ENCODE results near the gene ONECUT1. TPM values are rescaled to one million over a fixed set of nuclear protein-coding genes. Genes with fewer than 3 reads are reported as not detected.

The ONECUT1 gene
- total and polyA plus RNA-seq, 2 of the 8 experiments (the other 6 are each of a cell fraction or from before 2014, with no cell fraction given): 0.65 to 6.4 TPM

DNA sequence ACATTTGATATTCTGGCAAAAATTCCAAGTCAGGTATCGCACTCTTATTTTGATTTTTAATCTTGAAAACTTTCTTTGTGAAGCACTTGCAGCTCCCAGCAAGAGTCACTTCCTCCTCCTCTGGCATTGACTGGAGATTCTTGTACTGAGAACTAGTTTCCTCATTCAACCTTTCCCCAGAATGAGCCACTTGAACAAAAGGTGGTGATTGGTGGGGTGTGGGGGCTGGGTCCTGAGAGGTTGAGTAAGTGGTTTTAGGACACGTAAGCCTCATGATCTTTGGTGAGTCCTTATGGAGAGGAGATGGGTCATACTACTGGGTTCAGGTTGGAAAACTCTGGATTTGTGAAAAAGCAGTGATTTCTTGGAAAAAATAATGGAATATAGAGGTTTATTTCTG, 32.3 kb upstream of the ONECUT1 start:
- Histone ChIP-seq H3K79me2 (ENCODE audit: control insufficient read depth in 1 of 2, insufficient read depth in 2 of 2, low read length in 2 of 2) (no peaks in the 10 kb centered on the region), H3K4me1 (replicated peaks in 1 of 4; ENCODE audit: control insufficient read depth in 3 of 4, insufficient read depth in 4 of 4, low read length in 3 of 4) (0 out of 7 replicates have a peak, but pooled peaks cover 0 to 2% (median 0%) of the 10 kb centered on the region in 4 experiments), H3K23ac (ENCODE audit: insufficient read length) (no peak overlapping the region), H4K8ac (ENCODE audit: extremely low read depth, insufficient read depth, low read length) (no peak overlapping the region), H4K5ac (ENCODE audit: insufficient read length, low read depth, low read length) (no peak overlapping the region), H3K4ac (replicated peaks; ENCODE audit: insufficient read length, low read depth, low read length) (no peak overlapping the region), H3K79me1 (ENCODE audit: low read depth, low read length) (no peaks in the 10 kb centered on the region), H3K56ac (replicated peaks; ENCODE audit: insufficient read length, low read depth, low read length) (no peak overlapping the region), H2BK15ac (ENCODE audit: low read length) (no peak overlapping the region), H3K18ac (ENCODE audit: extremely low read depth, low read length) (no peak overlapping the region), H2BK5ac (ENCODE audit: low read depth, low read length) (no peak overlapping the region), H3K4me3 (ENCODE audit: extremely low read depth in 1 of 4, insufficient read depth in 2 of 4, low read depth in 3 of 4, low read length in 4 of 4) (no peak overlapping the region), H3K36me3 (ENCODE audit: control insufficient read depth in 2 of 4, insufficient read depth in 4 of 4, low read length in 3 of 4) (no peaks in the 10 kb centered on the region), H2AFZ (ENCODE audit: low read length) (no peak overlapping the region), H2BK120ac (replicated peaks; ENCODE audit: low read depth, low read length) (no peak overlapping the region), H4K91ac (replicated peaks; ENCODE audit: insufficient read length, low read length) (no peak overlapping the region), H2BK12ac (ENCODE audit: low read depth, low read length) (no peak overlapping the region), H3K27ac (ENCODE audit: low read depth, low read length) (no peak overlapping the region), H3K9me3 (ENCODE audit: insufficient read depth in 2 of 2, low read depth in 1 of 2, low read length in 1 of 2) (peaks cover 12 to 13% of the 10 kb centered on the region in 2 experiments), H3K4me2 (ENCODE audit: insufficient read depth in 1 of 2, low read depth in 2 of 2, low read length in 2 of 2) (no peak overlapping the region), H3K23me2 (ENCODE audit: low read depth, low read length) (no peaks in the 10 kb centered on the region), H2AK5ac (ENCODE audit: low read depth, low read length) (no peak overlapping the region), H3K9ac (replicated peaks in 1 of 4; ENCODE audit: extremely low read depth in 1 of 4, low read depth in 3 of 4, low read length in 3 of 4) (no peak overlapping the region), H2BK20ac (ENCODE audit: low read length) (no peak overlapping the region), H4K20me1 (replicated peaks in 1 of 2; ENCODE audit: control insufficient read depth in 1 of 2, insufficient read depth in 2 of 2, low read length in 2 of 2) (no peaks in the 10 kb centered on the region), H3K27me3 (replicated peaks in 1 of 4; ENCODE audit: control insufficient read depth in 3 of 4, extremely low read depth in 1 of 4, insufficient read depth in 3 of 4, low read length in 3 of 4) (no peaks in the 10 kb centered on the region), H3K14ac (ENCODE audit: insufficient read length) (no peak overlapping the region)
- WGBS, 2 experiments (ENCODE audit: extremely low coverage in 1 of 2, insufficient coverage in 1 of 2, insufficient read length in 1 of 2, insufficient replicate concordance in 2 of 2, low coverage in 1 of 2, low lambda C conversion rate in 2 of 2, missing lambda C conversion rate in 1 of 2): 69% methylated on average over 2 of the region's 2 CpGs; no CpG with 5 or more reads in 1 of the 2 experiments
- POLR2A ChIA-PET (ENCODE audit: partially characterized antibody): interaction anchor here (1.0 to 2.4 kb wide), 3 partner anchors 10 to 18 kb away, joined by 3 to 8 read pairs (median 4); no protein-coding TSS in a partner anchor
- DNase-seq (ENCODE audit: low read depth in 1 of 2, low spot score in 2 of 2): no peak
- CTCF ChIA-PET (ENCODE audit: partially characterized antibody): interaction anchor here (0.8 to 1.2 kb wide), 2 partner anchors 10 to 64 kb away, joined by 3 read pairs; no protein-coding TSS in a partner anchor
- FAIRE-seq: no peak
- TF ChIP-seq POLR2A (IDR thresholded peaks at IDR 0.05; ENCODE audit: control extremely low read depth in 1 of 2, low read depth in 2 of 2, low read length in 2 of 2) (no peak), RNF2 (IDR thresholded peaks at IDR 0.05; ENCODE audit: borderline replicate concordance, low read depth, low read length, missing control alignments, poor library complexity, severe bottlenecking) (no peak), GABPA (IDR thresholded peaks at IDR 0.05; ENCODE audit: borderline replicate concordance, insufficient read depth, low read length) (no peak), BCL11A (IDR thresholded peaks at IDR 0.05; ENCODE audit: low read depth in 2 of 2, low read length in 2 of 2) (no peak)
